ENCODE data around the gene PPP2R2C. TPM values are rescaled to one million over a fixed set of nuclear protein-coding genes. Genes with fewer than 3 reads are reported as not detected.

Gene PPP2R2C
- total RNA-seq, 2 experiments from 2014 or later = not detected

GRCh38 chr4:6449335-6449734 is 23.1 kb downstream of the PPP2R2C start:
- intact Hi-C loops (cut with micrococcal nuclease) = no loop called here
- Mint-ChIP-seq H3K9me3 (no peaks in the 10 kb centered on the region), H3K4me1 (ENCODE audit: low read depth) (no peaks in the 10 kb centered on the region), H3K36me3 (ENCODE audit: low read depth) (no peaks in the 10 kb centered on the region), H3K27me3 (ENCODE audit: low read depth) (peaks cover 2% of the 10 kb centered on the region), H3K27ac (no peak overlapping the region), H3K4me3 (no peak overlapping the region)
- no peak for DNase-seq
- CTCF ChIA-PET = no interaction called here

DNA sequence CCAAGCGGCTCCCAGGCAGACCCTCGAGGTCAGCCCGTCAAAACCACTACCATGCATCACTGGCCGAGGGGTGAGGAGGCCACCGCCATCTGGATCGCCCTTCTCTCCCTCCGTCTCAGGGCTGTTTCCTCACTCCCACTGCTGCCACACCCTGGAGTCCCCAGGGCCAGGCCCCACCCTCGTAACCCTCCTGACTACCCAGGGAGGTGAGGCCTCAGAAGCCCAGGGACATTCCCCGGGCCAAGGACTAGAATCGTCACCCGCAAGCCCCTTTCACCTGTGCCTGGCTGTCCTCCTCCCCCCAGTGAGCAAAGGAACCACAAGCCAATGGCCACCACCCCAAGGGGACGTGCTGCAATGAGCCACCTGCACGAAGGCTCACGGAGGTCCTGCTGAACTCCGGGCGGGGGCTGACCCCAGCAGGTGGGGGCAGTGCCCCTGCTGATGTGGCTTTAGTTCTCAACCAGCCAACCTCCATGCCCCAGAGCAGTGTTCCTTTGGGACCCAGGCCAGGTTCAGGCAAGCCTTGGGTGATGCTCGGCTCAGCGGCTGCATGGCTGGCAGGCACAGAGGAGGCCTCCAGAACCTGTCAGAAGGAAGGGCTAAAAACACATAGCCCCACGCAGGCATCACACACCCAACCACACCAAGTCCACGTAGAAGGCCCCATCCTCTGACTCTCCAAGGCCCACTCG is 23.8 kb downstream of the PPP2R2C start:
- H3K27ac Mint-ChIP-seq = no peak overlapping the region
- no peak overlapping the region for H3K4me3 Mint-ChIP-seq
- no peak for DNase-seq
- H3K4me1 Mint-ChIP-seq (ENCODE audit: low read depth) = no peaks in the 10 kb centered on the region
- CTCF ChIA-PET = no interaction called here
- no peaks in the 10 kb centered on the region for H3K9me3 Mint-ChIP-seq
- H3K27me3 Mint-ChIP-seq (ENCODE audit: low read depth) = peaks cover 2% of the 10 kb centered on the region
- no peaks in the 10 kb centered on the region for H3K36me3 Mint-ChIP-seq (ENCODE audit: low read depth)
- intact Hi-C loops (cut with micrococcal nuclease) = no loop called here

GRCh38 chr4:6447672-6448171 is 24.7 kb downstream of the PPP2R2C start:
- CTCF ChIA-PET = no interaction called here
- no peak for DNase-seq
- intact Hi-C loops (cut with micrococcal nuclease) = no loop called here
- H3K27me3 Mint-ChIP-seq (ENCODE audit: low read depth) = peaks cover 2% of the 10 kb centered on the region
- H3K4me1 Mint-ChIP-seq (ENCODE audit: low read depth) = no peaks in the 10 kb centered on the region
- no peak overlapping the region for H3K4me3 Mint-ChIP-seq
- H3K27ac Mint-ChIP-seq = no peak overlapping the region
- no peaks in the 10 kb centered on the region for H3K36me3 Mint-ChIP-seq (ENCODE audit: low read depth)
- no peaks in the 10 kb centered on the region for H3K9me3 Mint-ChIP-seq

DNA sequence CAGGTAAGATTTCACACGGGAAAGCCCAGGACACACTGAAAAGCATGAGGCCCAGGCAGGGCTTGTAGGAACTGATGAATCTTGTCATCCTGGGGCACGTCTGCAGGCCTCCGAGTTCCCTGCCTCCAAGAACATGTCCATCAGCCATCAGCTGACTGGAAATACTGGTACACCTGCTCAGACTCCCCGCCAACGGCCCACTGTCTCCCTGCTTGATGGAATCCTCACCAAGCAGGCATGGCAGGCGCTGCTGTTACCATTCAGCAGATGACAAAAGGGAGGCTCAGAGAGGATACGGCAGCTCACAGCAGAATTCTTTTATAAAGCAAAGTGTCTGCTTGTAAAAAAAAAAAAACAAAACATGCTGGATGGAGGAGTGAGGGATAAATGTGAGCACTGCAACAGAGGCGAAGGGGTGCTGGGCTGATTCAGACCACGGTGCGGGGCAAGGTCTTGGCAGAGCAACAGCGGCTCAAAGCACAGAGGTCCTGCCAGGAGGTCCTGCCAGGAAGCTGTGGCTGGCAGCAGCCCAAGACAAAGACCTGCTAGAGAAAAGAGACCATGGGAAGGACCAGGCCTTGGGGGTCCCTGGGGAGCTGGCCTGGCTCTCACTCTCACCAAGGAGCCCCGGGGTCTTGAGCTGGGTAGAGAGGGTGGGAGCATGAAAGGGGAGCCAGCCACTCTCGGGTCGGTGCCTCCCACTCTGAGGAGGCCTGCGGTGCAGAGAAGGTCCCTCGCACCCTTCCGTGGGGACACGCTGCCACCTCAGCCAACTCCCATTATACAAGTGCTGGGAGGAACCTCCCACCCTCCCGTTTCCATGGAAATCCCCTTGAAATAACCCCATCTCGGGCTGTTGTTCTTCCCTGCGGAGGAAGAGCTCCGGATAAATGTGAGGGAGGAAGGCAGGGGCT is 25.6 kb downstream of the PPP2R2C start:
- no peaks in the 10 kb centered on the region for H3K36me3 Mint-ChIP-seq (ENCODE audit: low read depth)
- no peak overlapping the region for H3K4me3 Mint-ChIP-seq
- H3K4me1 Mint-ChIP-seq (ENCODE audit: low read depth) = no peaks in the 10 kb centered on the region
- no peak overlapping the region for H3K27ac Mint-ChIP-seq
- intact Hi-C loops (cut with micrococcal nuclease) = no loop called here
- DNase-seq = no peak
- CTCF ChIA-PET = no interaction called here
- no peaks in the 10 kb centered on the region for H3K9me3 Mint-ChIP-seq
- H3K27me3 Mint-ChIP-seq (ENCODE audit: low read depth) = peaks cover 2% of the 10 kb centered on the region

DNA sequence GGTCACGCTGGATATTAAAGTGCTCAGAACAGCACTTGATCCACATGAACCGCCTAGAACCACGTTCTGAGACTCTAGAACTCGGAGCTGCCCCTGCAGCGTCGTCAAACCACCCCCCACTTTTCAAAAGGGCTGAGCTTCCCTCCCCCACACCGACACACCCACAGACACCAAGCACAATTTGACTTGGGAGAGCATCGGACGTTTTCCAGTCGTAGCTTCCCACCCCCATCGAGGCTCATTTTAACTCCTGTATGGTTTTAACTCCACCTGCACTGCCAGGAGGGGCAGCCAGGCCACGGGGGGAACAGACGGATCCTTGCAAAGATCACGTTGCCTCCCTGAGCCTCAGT is 26.3 kb downstream of the PPP2R2C start:
- Mint-ChIP-seq H3K27me3 (ENCODE audit: low read depth) (peaks cover 6% of the 10 kb centered on the region), H3K9me3 (no peaks in the 10 kb centered on the region), H3K27ac (no peak overlapping the region), H3K36me3 (ENCODE audit: low read depth) (no peaks in the 10 kb centered on the region), H3K4me3 (no peak overlapping the region), H3K4me1 (ENCODE audit: low read depth) (no peaks in the 10 kb centered on the region)
- CTCF ChIA-PET = no interaction called here
- DNase-seq = no peak
- intact Hi-C loops (cut with micrococcal nuclease) = no loop called here

- Mint-ChIP-seq H3K27me3 (ENCODE audit: low read depth) (peaks cover 7% of the 10 kb centered on the region), H3K4me3 (no peak overlapping the region)
- CTCF ChIA-PET = no interaction called here
Observed at GRCh38 chr4:6445403-6446129, 26.8 kb downstream of the PPP2R2C start.

DNA sequence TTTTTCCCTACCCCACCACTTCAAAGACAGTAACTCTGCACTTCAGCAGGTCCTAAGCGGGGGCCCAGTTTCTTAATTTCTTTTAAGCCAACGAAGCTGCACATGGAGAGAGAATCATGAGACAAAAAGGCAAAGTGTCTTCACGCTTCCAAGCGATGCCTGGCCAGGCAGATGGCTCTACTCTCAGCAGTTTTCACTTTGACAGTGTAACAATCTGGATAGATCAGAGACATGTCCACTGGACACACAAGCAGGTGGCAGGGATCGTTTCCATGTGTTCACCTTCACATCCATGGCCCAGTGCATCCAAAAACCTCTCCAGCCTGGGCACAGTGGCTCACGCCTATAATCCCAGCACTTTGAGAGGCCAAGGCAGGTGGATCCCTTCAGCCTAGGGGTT is 27.8 kb downstream of the PPP2R2C start:
- Mint-ChIP-seq H3K36me3 (ENCODE audit: low read depth) (no peaks in the 10 kb centered on the region), H3K27ac (no peak overlapping the region), H3K4me1 (ENCODE audit: low read depth) (no peaks in the 10 kb centered on the region), H3K27me3 (ENCODE audit: low read depth) (peaks cover 7% of the 10 kb centered on the region), H3K4me3 (no peak overlapping the region), H3K9me3 (no peaks in the 10 kb centered on the region)
- no peak for DNase-seq
- intact Hi-C loops (cut with micrococcal nuclease) = no loop called here
- CTCF ChIA-PET = no interaction called here

More at GRCh38 chr4:6445403-6446129, 26.8 kb downstream of the PPP2R2C start:
- no peak for DNase-seq
- Mint-ChIP-seq H3K36me3 (ENCODE audit: low read depth) (no peaks in the 10 kb centered on the region), H3K27ac (no peak overlapping the region), H3K4me1 (ENCODE audit: low read depth) (no peaks in the 10 kb centered on the region), H3K9me3 (no peaks in the 10 kb centered on the region)
- intact Hi-C loops (cut with micrococcal nuclease) = no loop called here

GRCh38 chr4:6443035-6444023 is 29.1 kb downstream of the PPP2R2C start:
- intact Hi-C loops (cut with micrococcal nuclease) = no loop called here
- CTCF ChIA-PET = no interaction called here
- Mint-ChIP-seq H3K27ac (no peak overlapping the region), H3K4me1 (ENCODE audit: low read depth) (no peaks in the 10 kb centered on the region), H3K9me3 (no peaks in the 10 kb centered on the region), H3K36me3 (ENCODE audit: low read depth) (no peaks in the 10 kb centered on the region), H3K4me3 (no peak overlapping the region), H3K27me3 (ENCODE audit: low read depth) (peaks cover 7% of the 10 kb centered on the region)
- no peak for DNase-seq

DNA sequence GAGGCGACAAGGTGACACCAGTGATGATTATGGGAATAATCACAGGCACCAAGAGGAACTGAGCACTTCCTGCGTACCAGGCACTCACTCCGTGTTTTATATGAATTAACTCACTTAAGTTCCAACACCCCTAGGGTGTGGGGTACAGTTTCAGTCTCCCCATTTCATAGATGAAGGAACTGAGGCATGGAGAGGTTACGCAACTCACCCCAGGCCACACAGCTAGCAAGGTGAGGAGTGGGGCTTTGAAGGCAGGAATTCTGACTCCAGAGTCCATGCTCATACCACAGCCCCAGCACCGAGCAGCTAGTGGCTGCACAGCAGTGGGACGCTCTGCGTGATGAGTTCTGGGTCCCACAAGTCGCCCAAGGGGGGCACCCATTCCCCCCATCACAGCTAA is 29.9 kb downstream of the PPP2R2C start:
- no peak for DNase-seq
- H3K27ac Mint-ChIP-seq = no peak overlapping the region
- H3K4me1 Mint-ChIP-seq (ENCODE audit: low read depth) = no peaks in the 10 kb centered on the region
- no peaks in the 10 kb centered on the region for H3K9me3 Mint-ChIP-seq
- no peak overlapping the region for H3K4me3 Mint-ChIP-seq
- intact Hi-C loops (cut with micrococcal nuclease) = no loop called here
- peaks cover 7% of the 10 kb centered on the region for H3K27me3 Mint-ChIP-seq (ENCODE audit: low read depth)
- no peaks in the 10 kb centered on the region for H3K36me3 Mint-ChIP-seq (ENCODE audit: low read depth)
- CTCF ChIA-PET = no interaction called here

- H3K9me3 Mint-ChIP-seq = no peaks in the 10 kb centered on the region
- no peaks in the 10 kb centered on the region for H3K36me3 Mint-ChIP-seq (ENCODE audit: low read depth)
Observed at GRCh38 chr4:6441758-6442157, 30.7 kb downstream of the PPP2R2C start.

GRCh38 chr4:6441202-6441582 is 31.2 kb downstream of the PPP2R2C start:
- no peaks in the 10 kb centered on the region for H3K4me1 Mint-ChIP-seq (ENCODE audit: low read depth)
- peaks cover 5% of the 10 kb centered on the region for H3K27me3 Mint-ChIP-seq (ENCODE audit: low read depth)
- H3K4me3 Mint-ChIP-seq = no peak overlapping the region
- intact Hi-C loops (cut with micrococcal nuclease) = no loop called here
- H3K9me3 Mint-ChIP-seq = no peaks in the 10 kb centered on the region
- H3K27ac Mint-ChIP-seq = no peak overlapping the region
- no peaks in the 10 kb centered on the region for H3K36me3 Mint-ChIP-seq (ENCODE audit: low read depth)
- CTCF ChIA-PET = no interaction called here
- DNase-seq = no peak

More at GRCh38 chr4:6441758-6442157, 30.7 kb downstream of the PPP2R2C start:
- DNase-seq = no peak
- Mint-ChIP-seq H3K4me1 (ENCODE audit: low read depth) (no peaks in the 10 kb centered on the region), H3K4me3 (no peak overlapping the region), H3K27me3 (ENCODE audit: low read depth) (peaks cover 7% of the 10 kb centered on the region), H3K27ac (no peak overlapping the region)
- CTCF ChIA-PET = no interaction called here
- intact Hi-C loops (cut with micrococcal nuclease) = no loop called here

Measured in activated naive CD4-positive, alpha-beta T cell treated with anti-CD3 and anti-CD28 coated beads for 36 hours (primary cell).